Adrenal gland (tissue), 5 donors: ENCODE results near the gene OR5K2.

Experiments used
- POLR2A ChIP-seq, 2 donors: fragments of 450-650 bp; IDR thresholded peaks; one replicate each; pipeline ENCODE4 v1.6.1; 2017; ENCODE audit warnings: antibody characterized with exemption in 2 of 2, mild to moderate bottlenecking in 2 of 2, moderate library complexity in 1 of 2
- TF ChIP-seq, protein P1 (sequence below), 6 experiments: fragments of 450-650 bp in 4 of 6; fragments of 200-600 bp in 2 of 6; sonication (generic) in 1 of 6; IDR thresholded peaks; 1 replicate in 5 of 6; 2 replicates in 1 of 6; pipeline versions ENCODE4 v1.5.1 to v1.8.0; 2016 to 2021; ENCODE audit warnings: antibody characterized with exemption in 6 of 6, mild to moderate bottlenecking in 2 of 6, moderate library complexity in 1 of 6
- donor health status: DM: no; HTN: no; CAD: no.

DNA sequence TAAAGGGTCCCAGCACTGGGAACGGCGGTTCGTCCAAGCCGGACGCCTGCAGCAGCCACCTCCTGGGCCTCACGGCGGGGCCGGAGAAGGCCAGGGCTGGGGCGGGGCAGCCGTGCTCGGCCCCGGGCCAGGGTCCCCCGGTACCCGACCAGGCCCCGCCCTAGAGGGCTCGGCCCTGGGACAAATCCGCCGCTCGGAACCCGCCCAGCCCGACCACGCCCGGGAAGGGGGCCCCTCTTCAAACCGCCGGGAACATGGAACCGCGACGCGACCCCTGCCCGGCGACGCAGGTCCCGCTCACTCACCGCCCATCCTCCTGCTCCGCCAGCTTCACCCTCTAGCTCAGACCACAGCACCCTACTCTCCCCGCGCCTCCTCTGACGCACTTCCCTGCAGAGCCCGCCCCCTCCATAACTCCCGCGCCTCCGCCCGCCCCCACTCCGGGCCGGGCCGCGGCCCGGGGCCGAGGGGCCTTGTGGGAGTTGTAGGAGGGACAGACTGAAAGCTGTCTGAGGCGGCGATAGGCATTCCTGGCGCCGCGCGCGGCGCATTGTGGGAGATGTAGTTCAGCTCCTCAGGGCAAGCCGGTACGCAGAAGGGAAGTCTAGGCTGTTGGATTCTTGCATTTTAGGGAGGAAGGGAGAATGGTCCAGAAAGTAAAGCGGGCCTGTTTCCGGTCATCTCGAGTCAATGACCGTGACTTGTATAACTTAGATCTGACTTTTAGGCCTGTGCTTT lies 25.2 kb downstream of the OR5K2 start, which contains the start of gene CLDND1:
- peak; percentile 70 to 83 for TF ChIP-seq POLR2A (IDR thresholded peaks at IDR 0.05)
- TF ChIP-seq, protein P1, sequence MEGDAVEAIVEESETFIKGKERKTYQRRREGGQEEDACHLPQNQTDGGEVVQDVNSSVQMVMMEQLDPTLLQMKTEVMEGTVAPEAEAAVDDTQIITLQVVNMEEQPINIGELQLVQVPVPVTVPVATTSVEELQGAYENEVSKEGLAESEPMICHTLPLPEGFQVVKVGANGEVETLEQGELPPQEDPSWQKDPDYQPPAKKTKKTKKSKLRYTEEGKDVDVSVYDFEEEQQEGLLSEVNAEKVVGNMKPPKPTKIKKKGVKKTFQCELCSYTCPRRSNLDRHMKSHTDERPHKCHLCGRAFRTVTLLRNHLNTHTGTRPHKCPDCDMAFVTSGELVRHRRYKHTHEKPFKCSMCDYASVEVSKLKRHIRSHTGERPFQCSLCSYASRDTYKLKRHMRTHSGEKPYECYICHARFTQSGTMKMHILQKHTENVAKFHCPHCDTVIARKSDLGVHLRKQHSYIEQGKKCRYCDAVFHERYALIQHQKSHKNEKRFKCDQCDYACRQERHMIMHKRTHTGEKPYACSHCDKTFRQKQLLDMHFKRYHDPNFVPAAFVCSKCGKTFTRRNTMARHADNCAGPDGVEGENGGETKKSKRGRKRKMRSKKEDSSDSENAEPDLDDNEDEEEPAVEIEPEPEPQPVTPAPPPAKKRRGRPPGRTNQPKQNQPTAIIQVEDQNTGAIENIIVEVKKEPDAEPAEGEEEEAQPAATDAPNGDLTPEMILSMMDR (IDR thresholded peaks at IDR 0.05) = no peak
